NCI-H1092 (cell line): ENCODE results near the gene LASP1NB.
"Not testable (repeated sequence)": the region's sequence is repeated elsewhere in the genome, so short reads cannot be mapped to it uniquely, and the experiment has no call there.

Experiments used
- DNase-seq: peaks from one replicate; lab custom pipeline; 2025; lab: John Stamatoyannopoulos, UW

The LASP1NB gene

DNA sequence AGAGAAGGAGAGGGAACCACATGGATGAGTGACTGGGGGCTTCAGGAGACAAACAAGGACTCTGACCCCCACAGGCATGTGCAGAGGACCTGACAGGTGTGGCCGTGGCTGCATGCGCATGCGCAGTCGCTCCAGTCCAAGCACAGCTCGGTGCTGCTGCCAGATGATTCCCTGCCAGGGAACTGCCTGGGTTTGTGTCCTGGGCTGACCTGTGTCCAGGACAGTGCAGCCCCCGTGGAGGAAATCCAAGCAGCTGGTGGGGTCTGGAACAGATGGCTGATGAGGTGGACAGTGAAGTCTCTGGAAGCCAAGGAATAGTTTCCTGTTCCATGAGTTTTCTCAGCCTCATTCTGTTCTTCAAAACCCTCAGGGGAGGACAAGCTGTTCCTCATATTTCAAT lies 28.2 kb upstream of the LASP1NB start:
- DNase-seq, result no peak

DNA sequence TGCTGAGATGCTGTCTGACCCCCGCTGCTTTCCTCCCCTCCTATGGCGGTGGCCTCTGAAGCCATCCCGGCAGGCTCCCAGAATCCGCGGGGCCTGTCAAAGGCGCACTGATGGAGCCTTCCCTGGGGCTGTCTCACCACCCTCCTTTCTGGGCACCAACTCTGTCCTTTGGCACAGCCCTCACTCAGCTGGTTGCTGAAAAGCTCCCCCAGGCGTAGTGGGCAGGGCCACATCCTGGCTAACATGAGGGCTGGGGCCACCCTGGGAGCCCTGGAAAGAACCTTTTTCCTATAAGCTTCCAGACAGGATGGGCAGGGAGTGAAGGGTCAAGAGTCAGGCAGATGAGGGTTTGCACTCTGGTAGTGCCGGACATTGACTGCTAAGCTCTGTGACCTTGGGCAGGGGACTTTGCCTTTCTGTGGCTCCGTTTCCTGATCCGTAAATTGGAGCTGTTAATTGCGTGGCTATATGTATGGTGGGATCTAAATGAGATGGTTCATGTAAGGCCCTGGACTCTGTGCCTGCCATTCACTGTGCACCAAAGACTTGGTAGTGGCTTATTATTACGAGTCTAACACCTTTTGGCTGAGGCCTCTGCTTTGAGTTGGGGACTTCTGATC lies 27.6 kb upstream of the LASP1NB start:
- DNase-seq, result no peak

DNA sequence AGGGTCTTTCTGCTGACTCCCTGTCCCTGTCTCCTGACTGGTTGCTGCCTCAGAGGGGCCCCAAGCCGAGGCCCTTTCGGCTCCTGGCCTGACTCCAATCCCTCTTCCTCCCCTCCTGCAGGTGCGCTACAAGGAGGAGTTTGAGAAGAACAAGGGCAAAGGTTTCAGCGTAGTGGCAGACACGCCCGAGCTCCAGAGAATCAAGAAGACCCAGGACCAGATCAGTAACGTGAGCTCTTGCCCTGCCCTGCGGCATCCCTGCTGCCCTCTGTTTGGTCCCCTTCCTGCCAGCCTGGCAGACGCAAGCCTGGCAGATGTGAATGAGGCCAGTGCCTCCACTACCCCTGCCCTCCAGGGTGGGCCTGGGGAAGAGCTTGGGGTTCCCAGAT lies 27.1 kb upstream of the LASP1NB start:
- DNase-seq, result no peak

DNA sequence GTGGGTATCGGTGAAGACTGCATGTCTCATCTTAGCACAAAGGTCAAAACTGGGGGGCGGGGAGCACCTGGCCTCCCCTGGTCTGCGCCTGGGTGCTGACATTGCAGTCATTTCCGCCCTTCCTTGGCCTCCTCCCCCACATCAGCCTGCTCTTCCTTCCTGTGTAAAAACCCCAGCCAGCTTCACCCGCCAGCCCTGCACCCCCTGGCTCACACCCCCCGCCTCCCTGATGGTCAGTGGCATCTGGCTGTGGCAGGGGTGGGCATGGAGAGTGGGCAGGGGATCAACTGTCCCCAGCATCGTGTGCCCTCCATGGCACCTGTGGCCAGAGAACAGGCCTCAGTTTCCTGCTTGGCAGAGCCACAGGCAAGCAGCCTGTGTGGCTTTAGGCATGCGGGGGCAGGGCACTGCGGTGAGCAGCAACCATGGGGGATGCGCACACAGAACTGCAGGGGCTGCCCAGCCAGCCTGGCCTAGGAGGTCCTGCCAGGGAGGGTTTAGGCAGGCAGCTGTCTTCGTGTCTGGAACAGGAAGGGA lies 26.5 kb upstream of the LASP1NB start:
- DNase-seq, result no peak

DNA sequence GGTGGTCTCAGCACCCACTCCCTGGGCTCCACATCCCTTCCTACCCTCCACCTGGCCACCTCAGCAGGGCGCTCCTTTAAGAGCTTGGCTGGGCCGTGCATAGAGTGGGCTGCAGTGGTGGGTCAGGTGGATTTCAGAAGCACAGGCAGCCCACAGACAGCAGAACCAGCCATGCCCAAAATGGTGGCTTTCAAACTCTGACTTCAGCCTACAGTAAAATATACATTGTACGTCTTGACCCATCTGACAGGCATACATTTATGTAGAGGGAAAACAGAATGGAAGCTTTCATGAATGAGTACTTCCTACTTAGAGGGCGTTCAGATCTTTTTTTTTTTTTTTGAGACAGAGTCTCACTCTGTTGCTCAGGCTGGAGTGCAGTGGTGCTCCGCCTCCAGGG lies 26.0 kb upstream of the LASP1NB start:
- DNase-seq, result no peak

DNA sequence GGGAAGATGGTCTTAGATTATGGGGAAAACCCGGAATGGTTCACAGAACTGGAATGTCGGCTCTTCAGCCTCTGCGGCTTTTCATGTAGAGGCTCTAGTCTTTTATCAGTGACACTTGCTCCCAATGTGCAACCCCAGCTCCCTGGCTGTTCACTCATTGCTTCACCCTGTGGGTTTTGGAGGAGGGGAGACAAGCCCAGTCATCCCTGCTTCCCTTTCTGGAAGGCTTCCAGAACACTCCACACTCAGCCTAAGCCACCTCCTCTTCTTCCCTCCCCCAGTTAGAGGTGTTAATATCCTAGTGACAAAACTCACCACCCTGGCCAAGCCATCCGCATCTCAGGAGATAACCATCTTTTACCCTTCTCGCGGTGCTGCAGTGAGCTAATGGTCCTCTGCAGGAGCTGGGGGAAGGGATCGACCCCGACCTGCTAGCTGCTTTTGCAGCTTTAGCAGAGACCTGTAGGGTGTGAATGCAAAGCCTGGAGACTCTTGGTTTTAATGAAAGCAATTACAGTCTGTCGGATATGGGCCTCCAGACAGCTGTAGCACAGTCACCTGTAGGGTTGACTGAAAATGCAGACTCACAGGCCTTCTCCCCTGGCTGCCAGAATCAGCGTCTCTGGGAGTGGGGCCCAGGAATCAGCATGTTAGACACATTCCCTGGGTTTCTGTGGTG lies 24.3 kb upstream of the LASP1NB start:
- DNase-seq, result no peak

DNA sequence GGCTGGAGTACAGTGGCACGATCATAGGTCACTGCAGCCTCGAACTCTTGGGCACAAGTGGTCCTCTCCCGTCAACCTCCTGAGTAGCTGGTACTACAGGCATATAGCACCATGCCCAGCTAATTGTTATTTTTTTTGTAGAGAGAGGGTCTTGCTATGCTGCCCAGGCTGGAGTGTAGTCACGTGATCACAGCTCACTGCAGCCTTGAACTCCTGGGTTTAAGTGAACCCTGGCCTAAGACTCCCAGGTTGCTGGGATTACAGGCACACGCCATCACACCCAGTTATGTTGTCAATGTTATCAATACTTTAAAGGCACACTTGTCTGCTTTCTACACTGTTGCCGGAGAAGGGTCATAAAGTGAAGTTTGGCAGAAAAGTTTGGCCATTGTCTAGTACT lies 22.0 kb upstream of the LASP1NB start:
- no peak for DNase-seq

DNA sequence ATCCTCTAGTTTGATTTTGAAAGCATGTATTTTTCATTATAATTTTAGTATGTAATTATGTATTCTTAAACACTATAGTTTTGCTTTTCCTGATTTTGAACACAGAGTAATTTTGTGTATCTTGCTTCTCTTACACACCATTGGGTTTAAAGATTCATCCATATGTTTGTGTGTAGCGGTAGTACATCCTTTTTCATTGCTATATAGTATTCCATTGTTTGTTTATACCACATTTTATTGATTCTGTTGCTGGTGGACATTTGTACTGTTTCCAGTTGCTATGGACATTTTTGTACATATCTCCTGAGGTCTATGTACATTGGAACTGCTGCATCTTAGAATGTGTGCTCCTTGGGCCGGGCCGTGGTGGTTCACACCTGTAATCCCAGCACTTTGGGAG lies 20.5 kb upstream of the LASP1NB start:
- DNase-seq, result no peak

DNA sequence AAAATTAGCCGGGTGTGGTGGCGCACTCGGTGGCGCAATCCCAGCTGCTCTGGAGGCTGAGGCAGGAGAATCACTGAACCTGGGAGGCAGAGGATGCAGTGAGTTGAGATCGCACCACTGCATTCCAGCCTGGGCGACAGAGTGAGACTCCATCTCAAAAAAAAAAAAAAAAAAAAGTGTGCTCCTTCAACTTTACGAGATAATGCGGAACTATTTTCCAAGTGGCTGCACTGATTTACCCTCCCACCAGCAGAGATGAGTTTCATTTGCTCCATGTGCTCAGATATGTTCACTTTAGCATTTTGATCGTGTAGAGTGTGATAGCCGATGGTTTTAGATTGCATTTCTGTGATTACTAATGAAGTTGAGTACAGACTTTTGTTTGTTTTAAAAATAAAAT lies 20.0 kb upstream of the LASP1NB start:
- no peak for DNase-seq

DNA sequence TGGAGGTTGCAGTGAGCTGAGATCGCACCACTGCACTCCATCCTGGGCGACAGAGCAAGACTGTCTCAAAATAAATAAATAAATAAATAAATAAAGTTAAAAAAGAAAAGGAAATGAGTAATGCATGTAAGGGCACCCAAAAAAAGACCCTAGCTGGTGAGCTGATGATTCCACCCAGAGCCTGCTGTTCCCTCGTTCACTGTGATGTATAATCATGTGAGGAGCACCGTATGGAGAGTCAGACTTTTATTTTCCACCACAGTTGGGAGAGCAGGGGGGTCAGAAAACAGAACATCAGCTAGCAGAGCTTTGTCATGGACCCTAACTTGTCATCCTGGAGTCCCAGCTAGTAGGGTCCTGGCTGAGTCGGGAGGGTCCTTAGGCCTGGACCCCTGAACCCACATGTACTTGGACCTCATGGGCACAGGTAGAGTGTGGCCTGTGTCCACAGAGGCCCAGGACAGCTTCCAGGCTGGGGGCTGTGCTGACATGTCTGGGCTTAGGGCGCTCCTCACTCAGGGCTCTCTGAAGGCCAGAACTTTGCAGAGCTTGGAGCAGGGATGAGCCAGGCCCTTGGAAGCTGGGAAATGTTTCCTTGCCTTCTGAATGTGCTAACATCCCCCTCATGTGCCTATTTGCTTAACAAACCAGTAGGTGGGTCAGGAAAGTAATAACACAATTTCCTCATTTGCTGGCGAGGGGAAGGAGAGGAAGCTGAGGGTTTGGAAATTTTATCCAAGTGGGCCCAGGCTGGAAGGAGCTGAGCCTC lies 18.8 kb upstream of the LASP1NB start:
- DNase-seq, result no peak

DNA sequence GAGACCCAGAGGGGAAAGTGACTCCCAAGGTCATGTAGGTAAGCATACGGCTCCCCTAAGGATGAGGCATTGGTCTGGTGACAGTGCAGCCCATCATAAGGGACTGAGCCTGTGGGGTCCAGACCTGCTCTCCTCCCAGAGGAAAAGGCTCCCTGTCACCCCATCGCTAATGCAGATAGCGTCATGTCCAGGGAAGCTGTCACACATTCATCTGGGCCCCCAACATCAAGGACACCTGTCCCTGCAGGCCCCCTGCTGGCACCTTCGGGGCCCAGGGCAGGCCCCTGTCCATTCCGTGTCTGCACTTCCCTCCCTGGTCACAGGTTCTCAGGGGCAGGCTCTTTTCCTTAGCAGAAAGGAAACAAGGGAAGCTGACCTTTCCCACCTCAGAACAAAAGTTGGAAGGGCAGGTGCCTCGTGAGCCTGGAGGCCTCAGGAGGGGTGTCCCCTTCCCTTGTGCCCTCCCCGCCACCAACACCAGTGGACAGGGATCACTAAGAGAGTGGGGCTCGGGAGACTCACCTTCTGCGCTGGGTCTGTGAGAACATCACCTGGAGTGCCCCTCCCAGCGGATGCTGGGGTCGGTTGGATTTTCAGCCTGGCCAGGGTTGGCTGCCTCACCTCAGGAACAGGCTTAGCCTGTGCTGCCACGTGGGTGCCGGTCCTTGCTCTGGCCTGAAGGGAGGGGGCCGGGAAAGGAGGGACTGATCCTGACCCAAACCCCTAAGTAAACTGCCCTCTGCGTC lies 17.3 kb upstream of the LASP1NB start:
- no peak for DNase-seq

DNA sequence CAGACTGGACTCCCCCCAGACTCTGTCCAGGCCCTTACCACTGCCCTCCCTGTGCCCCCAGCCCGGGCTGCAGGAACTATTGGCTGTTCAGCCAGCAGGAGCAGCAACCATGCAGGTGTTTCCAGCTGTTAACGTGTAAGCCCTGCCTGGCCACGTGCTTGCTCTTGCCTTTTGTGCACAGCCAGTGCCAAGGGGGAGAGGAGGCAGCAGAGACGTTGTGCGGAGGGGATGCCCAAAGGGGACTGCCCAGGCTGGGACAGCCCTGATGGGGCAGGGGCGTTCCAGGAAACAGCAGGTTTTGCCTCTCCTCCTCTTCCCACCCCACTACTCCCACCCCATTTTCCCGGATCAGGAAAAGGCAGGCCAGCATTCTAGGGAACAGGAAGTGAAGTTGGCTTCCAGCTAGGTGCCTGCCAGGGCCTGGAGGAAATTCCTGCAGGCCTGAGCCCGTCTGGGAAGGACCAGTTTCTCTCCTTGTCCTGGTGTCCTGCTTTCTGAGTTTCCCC lies 16.7 kb upstream of the LASP1NB start:
- no peak for DNase-seq

DNA sequence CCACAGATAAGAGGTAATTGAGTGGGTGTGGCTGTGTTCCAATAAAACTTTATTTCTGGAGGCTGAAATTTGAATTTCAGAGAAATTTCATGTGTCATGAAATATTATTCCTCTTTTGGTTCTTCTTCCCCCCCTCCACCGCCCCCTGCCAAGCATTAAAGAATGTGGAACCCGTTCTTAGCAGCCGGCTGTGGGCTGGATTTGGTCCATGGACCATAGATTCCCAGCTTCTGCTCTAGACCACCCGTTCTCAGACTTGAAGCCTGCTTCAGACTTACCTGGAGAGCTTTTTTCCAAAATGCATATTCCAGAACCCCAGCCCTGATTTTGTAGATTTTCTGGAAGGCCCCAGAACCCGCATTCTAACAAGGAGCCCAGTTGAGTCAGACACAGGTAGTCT lies 15.1 kb upstream of the LASP1NB start:
- DNase-seq, result no peak

DNA sequence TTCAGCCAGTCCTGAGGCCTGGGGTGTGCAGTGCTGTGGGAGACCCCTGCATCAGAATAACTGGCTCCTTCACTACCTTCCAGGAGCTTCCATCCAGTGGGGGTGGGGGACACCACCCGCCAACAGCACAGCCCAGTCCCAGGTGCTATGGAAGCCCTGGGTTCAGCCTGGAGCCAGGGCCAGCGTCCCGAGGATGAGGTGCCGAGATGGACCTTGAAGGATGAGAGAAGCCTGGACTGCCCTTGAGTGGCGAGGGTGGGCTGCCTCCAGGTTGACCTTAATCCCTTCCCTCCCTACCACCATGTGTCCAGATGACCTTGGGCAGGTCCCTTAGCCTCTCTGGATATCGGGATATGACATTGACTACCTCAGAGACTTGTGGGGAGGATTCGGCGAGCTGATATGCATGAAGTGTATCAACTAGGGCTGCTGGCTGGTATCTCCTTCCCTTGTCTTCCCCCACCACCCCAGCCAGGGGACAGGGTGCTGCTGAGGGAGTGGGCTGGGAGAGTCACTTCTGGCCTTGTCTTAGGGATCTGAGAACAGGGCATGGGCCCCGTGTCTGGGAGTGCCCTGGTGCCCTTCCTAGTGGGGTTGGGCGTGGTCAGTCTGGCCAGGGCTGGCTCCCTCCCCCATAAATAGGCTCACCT lies 14.2 kb upstream of the LASP1NB start:
- no peak for DNase-seq

DNA sequence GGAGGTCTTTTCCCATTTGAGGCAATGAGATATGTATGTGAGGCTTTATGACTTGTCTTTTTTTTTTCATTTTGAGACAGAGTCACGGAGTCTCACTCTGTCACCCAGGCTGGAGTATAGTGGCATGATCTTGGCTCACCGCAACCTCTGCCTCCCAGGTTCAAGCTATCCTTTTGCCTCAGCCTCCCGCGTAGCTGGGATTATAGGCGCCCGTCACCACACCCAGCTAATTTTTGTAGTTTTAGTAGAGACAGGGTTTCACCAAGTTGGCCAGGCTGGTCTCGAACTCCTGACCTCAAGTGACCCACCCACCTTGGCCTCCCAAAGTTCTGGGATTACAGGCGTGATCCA lies 13.7 kb upstream of the LASP1NB start:
- not testable (repeated sequence) for DNase-seq

DNA sequence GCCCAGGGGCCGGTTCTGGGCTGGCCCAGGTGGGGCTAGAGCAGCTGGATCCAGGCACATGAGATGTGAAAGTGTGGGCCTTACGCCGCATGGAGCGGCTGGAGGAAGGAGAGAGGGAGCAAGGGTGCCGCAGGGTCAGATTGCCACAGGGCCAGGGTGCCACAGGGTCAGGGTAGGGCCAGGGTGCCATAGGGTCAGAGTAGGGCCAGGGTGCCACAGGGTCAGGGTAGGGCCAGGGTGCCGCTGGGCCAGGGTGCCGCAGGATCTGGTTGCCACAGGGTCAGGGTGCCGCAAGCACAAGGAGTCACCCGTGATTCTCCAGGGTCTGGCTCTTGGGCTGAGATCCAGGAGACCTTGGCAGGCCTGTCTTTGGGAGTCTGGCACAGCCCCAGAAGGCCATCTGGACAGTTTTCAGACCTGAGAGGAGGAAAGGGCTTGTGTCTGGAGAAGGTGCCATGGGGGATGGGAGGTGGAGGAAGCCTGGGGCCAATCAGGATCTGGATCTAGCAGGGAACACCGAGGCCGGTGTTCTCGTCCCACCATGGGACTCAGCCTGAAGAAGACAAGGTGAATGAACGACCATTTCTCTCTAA lies 13.1 kb upstream of the LASP1NB start:
- DNase-seq, result peak; percentile 3

DNA sequence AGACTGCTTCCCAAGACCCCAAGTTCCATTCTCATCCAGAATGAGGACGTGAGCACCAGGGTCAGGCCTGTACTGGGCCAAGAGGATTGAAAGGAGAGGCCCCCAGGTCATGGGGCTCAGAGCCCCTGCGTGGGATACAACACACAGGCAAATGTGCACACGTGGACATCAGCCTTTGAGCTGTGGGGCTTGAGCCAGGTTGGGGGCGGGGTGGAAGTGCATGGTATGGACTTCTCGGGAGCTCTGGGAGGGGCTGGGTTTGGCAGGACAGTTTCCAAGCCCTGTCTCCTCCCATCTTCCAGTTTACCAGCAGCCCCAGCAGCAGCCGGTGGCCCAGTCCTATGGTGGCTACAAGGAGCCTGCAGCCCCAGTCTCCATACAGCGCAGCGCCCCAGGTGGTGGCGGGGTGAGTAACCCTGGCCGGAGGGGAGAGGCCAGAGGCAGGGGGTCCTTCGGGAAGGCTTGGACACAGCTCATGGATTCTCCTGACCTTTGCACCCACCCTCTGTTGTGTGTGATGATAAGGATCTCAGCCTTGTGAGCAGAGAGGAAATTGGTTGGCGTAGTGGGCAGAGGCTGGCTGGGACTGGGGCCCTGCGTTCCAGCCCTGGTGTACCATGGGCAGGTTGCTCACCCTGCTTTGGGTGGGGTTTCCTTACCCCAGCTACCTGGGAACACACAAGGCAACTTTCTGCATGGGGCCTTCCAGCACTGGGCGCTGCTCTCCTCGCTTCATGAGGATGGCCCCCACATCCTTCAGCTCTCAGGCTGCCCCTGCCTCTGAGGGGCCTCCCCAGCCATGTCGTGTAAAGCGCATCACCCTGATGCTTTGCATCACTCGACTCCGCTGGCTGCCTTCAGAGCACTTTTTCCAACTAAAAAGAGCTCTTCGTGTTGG lies 10.4 kb upstream of the LASP1NB start:
- DNase-seq, result no peak

DNA sequence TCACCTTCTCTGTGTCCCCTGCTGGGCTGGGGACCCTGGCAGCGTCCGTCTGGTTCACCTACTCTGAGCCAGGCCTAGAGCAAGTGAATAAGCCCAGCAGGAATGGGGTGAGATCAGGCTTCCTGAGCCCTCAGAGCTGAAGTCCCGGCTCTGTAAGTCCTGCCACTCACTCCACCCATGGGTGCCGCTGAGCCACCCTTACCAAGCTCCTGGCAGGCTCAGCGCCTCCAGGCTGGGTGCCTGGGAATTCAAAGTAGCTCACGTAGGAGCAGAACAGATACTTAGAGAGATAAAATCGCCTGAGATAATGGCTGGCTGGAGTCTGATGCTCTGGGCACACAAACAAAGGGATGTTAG lies 9.8 kb upstream of the LASP1NB start:
- no peak for DNase-seq

DNA sequence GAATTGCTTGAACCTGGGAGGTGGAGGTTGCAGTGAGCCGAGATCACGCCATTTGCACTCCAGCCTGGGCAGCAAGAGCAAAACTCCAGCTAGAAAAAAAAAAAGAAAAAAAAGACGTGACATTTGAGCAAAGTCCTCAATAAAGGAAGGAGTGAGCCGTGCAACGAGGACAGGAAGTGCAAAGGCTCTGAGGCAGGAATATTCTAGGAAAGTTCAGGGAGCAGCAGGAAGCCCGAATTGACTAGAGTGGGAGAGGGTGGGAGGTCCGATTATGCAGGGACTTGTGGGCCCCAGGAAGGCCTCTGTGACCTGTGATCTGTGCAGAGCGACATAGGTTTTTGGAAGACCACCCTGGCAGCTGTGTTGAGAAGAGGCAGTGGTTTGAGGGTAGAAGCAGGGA lies 8.6 kb upstream of the LASP1NB start:
- DNase-seq, result no peak

DNA sequence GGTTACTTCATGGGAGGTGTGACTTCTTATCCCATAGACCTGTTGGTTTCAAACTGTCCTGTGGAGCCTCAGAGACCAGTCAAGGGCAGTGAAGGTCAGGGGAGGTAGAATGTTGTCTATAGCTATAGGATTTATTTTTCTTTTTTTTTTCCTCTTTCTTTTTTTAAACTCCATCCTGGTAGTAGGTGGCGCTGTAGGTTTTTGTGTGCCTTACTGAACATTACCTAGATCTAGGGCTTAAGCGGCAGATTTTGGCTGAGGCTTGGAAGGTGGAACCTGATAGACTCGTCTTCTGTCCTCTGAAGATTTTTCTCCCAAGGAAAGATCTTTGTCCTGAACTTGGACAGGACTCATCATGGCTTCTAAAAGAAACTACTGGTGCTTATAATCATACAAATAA lies 8.2 kb upstream of the LASP1NB start:
- DNase-seq, result no peak
